HG03280 (cell line): Measurements from ENCODE around the gene ARFGAP2.

Experiments
- ATAC-seq: cut with Tn5 transposase; IDR thresholded peaks from one replicate; pipeline ENCODE4 v1.9.1; 2021; ENCODE audit warnings: mild to moderate bottlenecking, moderate library complexity; ENCODE audit not compliant: unreplicated experiment

The ARFGAP2 gene

DNA sequence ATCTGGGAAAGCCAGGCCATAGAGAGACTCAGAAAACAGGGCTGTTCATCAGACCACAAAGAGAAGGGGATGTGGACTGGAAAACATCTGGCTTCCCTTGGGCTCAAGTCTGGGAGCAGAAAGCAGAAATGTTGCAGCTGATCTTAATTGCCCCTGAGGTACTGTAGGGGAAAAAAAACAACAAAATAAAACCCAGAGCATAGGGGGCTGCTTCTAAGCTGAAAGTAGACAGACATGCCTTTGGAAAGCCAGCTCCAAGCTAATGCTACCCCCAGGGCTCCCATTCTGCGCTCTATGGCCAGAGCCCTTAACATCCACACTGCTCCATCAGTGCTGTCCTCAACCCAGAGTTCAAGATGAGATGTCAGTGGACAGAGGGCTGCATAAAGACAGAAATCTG, 11.6 kb upstream of the ARFGAP2 start:
- ATAC-seq = no peak

DNA sequence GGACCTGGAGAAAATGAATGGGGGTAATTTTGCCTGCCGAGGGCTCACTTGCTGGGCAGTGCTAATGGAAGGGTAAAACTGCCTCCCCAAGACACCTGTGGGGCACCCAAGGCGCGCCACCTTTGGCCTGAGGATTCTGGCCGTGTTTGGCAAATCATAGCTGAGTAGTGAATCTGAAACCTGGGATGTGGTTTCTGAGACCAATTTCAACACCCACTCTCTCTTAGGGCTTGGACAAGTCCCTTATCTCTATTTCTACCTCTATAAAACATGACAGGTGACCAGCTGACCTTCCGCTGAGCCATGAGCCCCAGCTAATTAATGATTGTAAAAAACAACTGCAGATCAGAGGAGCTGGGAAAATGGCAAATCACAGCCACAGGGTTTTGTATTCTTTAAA, 11.0 kb upstream of the ARFGAP2 start:
- ATAC-seq = no peak

DNA sequence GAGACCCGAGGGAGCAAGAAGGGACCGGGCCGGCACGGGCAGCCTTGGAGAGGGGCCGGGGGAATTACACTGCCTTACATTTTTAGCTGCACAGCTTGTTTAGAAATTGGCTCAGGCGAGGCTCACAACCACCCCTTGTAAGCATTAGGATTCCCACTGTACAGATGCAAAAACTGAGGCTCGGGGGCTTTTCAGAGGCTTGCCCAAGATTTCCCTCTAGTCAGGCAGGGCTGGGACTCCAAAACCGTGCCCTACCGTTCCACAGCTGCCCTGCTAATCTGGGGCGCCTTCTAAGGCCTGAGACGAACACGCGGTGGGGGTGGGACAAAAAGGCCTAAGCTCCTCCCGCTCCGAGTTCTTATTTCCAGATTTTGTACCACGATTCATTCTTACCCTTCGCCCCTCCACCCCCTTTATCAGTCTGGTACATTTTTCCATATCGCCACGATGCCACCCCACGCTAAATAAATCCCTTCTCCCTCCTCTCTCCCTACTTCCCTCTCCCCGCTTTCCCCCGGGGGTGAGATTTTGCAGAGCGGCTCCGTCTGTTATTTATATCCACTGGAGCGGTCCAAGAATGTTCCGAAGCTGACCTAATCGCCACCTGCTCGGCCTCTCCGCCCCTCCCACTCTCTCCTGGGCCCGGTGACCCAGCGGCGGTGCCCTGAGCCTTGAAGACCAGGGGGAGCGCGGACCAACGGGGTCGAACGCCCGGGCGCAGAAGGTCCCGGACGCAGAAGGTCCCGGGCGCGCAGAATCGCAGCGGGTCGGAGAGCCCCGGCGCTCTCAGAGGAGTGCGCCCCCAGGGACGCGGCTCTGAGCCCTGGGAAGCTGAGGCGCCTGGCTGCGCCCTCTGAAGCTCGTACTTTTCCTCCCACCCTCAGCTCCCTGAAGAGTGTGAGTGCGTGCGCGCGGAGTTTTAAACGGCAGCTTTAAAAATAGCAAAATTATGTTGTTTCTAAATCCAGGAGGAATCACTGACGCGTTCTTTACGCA, 10.3 kb upstream of the ARFGAP2 start:
- ATAC-seq = peak; percentile 40

DNA sequence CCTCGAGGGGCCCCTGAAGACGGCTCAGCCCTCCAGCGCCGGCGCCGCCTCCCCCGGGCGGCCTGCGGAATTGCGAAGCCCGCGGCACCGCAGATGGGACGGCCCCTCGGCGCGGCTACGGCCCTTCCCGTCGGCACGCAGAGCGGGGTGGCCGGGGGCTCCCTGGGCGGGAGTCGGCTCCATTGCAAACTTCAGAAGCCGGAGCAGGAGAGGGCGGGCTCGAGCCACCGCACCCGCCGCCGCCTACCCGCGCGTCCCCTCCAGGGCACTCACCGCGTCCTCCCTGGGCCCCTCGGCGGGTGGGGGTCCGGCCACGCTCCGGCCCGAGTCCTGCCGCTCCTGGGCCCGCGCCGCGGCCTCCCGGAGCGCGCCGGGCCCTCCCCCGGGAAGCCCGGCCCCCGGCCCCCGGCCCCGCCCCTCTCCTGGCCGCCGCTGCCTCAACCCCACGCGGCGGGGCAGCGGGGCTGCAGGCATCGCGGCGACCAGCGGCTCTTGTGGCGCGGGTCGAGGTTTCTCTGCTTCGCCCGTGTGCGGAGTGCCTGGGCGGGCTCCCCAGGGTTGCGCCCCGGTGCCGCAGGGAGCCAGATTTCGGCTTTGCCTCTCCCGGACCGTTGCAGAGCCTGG, 9.5 kb upstream of the ARFGAP2 start, which contains the start of gene PACSIN3:
Gene PACSIN3 (minus strand): TSS at position 359 of the 624 bp plus-strand sequence. CDS start 3,707 bp downstream, outside the sequence.
- ATAC-seq = peak; percentile 53

DNA sequence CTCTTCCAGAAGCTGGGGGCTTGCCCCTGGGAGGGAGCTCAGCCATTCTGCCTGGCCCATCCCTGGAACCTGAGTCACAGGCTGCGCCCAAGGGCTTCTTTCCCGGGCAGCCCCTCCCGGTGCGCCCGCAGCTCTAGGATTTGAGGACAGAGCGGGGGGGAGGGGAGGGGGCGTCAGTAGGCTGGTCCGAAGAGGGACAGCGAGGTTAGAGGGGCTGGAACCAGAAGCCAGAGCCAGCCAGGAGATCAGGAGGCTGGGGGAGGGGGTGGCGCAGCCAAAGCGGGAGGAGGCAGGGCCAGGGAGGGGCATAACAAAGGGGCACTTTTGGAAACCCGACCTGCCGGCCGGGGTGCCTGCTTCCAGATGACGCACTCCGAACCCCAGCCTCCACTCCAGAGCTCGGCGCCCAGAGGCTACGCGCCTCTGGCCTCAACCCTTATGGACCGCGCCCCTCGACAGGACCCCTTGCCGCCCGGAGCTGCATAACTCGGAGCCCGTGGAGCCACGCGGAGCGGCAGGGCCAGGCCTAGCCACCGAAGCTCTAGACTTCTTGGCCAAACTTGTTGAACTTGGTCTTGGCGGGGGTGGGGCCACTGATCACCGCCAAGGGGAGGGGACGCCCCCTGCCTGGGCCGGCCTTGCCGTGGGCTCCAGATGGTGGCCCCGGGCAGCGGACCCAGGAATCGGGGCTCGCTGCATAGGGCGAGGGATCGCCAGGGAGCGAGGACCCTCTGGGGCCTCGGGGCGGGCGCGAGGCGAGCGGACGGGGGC, 8.8 kb upstream of the ARFGAP2 start:
- ATAC-seq = peak; percentile 23

DNA sequence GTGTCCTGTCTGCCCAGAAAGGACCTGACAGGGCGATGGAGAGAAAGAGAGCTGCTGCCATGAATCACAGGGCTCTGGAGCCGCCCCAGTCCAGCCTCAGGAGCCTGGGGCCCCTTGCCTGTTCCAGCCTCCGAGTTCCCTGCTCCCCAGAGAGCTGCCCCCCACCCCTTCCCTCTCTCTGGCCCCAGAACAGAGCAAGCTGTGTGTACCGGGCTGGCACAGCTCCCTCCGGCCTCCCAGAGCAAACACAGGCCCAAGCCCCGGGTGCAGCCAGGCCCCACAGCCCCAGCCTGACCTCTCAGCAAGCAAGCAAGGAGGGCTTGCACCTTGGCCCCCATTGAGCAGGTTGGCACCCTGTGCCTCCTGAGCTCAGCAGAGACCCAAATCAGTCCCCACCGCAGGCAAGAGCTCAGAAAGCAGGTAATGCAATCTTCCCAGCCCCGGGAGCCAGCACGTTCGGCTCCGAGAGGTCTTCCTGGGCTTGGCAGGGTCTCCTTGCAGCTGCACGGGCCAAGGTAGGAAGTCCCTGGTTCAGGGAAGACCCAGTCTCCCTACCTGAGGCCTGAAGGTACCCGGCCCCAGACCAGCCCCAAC, 8.1 kb upstream of the ARFGAP2 start:
- no peak for ATAC-seq

DNA sequence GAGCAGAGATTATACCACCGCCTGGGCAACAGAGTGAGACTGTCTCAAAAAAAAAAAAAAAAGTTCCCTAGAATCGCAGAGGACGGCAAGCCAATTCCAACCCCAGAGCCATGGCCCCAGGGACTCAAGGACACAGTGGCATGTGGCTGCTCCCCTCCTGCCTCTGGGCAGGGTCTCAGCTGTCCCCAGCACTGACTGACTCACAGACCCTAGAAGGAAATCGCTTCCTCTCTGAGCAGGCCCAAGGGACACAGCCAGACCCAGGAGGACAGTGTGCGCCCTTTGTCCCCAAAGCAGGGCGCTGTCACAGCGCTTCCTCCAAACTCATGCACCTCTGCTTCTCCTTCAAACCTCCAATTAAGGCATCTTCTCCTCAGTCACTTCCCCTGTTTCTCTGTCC, 7.3 kb upstream of the ARFGAP2 start:
- no peak for ATAC-seq

DNA sequence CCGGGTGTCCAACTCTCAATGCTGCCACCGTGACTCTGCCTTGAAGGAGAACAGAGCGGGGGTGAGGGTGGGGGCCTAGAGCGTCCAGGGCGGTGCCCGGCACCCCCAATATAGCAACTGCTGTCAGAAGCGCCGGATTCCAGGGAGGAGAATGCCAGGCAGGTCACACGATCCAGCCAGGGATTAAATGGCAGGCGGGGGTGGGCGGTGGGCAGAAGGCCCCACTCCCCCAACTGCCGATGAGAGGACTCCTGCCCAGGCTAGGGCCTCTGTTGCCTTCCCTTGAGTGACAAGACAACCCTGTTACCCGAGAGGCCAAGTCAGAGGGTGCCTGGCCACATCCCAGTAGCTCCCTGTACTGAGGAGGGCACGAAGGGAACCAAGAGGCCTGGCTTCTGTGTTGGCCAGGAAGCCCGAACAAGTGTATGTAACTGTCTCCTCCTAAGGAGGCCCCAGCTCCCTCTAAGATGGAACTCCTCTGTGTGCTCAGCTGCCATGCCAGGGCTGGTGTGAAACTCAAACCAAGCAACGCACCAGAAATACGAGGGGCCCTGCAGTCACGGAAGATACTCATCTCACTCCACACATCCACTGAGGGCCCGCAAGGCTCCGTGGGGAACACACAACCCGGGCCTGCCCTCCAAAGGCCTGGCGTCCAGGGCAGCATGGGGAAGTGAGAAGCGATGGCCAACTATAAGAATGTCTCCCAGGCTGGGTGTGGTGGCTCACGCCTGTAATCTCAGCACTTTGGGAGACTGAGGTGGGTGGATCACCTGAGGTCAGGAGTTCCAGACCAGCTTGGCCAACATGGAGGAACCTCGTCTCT, 6.6 kb upstream of the ARFGAP2 start:
- no peak for ATAC-seq

DNA sequence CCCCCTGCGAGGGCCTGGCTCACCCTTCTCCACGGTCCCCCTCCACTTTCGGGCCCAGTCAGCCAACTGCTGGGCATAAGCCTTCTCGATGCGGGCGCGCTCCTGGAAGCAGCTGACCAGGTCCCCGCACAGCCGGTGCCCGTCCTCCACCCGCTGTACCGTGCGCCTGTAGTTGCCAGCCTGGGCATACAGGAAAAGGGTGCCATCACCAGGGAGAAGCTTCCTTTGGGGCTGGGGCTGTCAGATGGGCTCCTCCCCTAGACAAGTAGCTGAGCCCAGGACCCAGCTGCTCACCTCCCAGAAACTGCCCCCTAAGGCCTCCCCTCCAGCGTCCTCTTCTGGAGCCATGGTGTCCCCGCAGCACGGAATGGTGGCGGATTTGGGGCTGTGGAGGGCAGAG, 5.7 kb upstream of the ARFGAP2 start:
- ATAC-seq = no peak

DNA sequence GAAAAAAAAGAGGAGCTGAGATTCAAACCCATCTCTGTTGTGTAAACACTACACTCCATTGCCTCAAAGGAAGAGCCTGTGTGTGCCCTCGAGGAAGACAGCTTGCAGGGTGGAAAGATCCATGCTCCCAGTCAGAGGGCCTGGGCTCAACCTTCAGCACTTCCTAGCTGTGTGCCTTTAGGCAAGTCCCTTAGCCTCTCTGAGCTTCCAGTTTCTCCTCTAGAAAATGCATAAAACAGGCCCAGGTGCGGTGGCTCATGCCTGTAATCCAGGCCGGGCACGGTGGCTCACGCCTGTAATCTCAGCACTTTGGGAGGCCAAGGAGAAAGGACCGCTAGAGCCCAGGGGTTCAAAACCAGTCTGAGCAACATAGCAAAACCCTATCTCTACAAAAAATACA, 4.6 kb upstream of the ARFGAP2 start:
- no peak for ATAC-seq

DNA sequence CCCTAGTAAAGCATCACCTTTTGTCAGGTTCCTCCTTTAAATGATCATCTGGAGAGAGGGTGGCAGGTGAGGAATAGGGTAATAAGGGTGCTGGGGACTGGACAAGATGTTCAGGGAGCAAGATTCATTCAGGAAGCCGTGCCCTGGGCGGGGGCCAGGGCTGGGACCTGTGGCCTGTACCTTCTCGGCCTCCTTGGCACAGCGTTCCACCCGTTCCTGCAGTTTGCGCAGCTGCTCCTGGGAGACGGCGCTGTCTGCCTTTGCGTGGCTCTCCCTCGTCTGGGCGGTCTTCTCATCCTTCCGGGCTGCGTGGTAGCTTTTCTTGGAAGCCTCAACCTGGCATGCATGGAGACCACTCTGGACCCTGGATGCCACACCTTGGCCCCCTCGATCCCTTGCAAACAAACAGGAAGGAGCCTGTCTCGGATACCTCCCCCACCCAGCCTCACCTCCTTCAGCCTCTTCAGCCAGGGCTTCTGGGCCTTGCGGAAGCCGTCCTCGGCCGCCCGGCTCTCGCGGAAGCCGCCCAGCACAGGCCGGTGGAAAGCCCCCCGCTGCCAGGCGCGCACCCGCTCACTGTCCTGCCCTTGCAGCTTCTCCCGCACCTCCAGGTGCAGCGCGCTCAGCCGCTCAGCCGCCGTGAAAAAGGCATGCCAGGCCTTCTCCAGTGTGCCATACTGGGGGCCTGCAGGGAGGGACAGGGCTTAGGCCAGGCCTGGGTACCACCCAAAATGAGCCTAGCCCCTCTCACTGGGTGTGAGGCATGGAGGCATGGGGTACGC, 3.5 kb upstream of the ARFGAP2 start:
- ATAC-seq = no peak

DNA sequence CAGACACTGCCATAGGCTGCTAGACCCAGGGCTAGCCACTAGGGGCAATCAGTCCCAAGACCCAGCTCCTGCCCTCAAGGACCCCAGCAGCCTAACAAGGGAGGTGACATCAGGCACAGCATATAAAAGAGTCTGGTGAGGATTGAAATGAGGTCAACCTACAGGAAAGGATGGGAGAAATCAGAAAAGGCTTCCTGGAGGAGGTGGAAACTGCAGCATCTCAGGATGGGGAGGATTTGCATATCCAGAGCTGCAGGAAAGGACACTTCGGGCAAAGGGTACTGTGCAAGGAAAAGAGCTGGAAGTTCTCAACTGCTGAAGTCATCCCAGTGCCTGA, 2.9 kb upstream of the ARFGAP2 start:
- ATAC-seq = peak; percentile 23

DNA sequence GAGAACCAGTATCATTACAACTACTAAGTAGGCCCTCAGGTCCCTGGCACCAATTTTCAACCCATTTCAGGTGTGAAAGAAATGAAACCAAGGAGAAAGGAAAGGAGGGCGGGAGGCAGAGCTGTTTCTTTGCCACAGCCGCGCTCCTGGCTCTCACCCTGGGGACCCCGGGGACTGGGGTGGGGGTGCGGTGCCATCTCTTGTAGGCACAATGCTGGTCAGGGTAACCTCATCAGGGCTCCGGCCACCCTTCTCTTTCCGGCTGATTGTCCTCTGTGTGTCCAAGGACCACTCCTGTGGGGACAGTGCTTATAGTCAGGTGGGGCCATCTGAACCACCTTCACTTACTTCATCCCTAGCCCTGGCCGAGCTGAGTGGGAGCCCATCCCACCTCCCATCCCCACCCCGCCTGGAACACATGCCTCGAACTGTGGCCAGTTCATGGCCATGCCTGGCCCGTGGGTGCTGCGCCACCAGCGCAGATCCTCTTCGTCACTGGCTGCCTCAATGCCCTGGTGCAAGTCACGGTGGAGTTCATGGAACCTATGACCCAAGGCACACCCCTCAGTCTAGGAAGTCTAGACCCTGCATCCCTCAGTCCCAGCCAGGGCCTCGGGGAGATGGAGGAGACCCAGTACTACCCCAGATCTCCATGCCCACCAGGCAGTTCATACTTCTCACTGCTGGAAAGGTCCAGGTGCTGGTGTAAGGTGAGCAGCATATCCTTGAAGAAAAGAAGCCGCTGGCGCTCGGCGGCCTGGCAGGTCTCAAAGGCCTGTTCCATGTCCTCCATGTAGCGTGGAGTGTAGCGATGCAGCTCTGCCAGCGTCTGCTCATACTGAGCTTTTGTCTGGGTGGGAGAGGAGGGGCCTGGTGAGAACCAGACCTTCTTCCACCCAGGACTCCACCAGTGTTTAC, 2.3 kb upstream of the ARFGAP2 start:
- no peak for ATAC-seq

DNA sequence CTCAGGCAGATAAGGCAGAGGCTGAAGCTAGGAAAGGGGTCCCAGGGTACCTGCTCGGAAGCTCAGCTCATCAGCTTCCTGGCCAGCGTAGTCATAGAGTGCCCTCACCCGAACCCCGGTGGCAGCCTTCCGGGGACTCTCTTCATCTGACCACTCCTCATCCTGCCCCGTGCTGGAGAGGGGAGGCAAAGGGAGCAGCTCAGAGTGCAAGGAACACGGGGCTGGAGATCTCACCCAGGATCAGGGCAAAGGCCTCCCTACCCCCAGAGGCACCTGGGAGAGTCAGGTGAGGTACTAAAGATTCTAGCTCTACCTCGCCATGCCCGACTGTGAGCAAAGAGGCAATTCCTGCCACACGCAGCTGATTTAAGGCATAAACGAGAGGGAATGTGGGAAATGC, 1.6 kb upstream of the ARFGAP2 start:
- no peak for ATAC-seq

DNA sequence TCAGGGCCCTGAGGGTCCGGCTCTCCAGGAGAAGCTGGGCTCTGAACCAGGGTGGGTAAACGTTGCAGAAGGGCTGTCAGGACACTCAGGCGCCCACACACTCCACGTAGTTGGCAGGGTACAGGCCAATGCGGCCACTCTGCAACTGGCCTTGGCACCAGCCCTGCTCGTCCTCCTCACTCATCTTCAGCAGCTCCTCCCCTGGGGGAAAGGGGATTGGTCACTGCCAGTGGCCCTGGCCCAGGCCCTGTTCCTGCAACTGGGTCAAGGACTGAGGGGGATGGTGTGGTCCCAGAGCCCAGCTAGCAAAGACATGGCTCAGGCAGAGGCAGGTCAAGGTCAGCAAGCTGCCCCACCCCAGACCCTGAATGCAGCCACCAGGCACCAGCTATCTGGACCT, 1.2 kb upstream of the ARFGAP2 start:
- no peak for ATAC-seq

DNA sequence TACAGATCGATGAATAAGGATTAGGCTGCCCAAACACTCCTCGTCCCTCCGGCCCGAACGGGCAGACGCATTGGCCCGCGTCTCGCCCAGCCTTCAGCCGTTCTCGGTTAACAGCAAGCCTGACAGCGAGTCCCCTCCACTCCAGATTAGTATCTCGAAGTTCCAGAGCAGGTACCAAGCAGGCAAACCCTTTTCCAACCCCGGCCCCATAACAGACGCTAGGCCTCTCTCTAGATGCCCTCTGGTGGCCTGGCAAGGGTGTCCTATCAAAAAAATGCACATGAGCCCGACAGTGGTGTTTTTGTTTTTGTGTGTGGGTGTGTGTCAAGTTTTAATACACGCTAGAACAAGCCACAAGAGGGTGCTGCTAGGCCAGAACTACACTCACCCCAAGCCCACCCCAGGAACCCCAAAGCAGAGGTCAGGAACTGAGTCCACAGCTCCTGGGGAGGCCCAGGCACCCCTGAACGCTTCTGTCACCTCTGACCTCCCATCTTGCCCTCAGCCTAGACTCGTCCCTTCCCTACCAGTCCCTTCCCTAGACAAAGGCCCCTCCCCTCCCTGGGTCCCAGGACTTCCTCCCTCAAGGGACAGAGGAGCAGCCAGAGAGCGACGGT, 658 bp upstream of the ARFGAP2 start:
- peak; percentile 54 for ATAC-seq

DNA sequence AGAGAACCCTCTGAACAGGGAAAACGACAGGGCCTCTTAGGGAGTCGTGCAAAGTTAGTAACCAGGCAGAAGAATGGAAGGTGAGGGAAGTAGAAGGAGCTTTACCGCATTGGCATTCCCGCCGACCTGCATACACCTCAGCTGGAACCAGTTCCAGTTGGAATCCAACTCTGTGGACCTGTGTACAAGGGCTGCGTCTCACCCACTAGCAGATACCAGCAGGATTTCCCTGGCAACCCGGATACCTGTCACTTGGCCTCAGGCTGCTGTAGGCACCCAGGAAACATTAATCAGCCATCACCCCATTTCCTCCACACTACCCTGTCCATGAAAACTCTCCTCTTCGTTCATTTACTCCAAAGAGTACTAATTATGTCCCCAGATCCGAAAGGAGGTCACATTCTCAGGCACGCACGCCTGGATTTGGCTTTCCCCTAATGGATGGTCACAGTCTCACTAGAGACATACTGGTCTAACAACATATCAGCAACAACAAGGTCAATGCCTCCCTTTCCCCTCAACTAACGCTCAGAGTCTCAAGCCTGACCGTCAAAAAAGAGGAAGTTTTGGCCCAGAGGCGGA, 842 bp downstream of the ARFGAP2 start:
- no peak for ATAC-seq
